H7 (cell line): ENCODE results near the gene SYTL2. TPM values are rescaled to one million over a fixed set of nuclear protein-coding genes. Genes with fewer than 3 reads are reported as not detected.

ENCODE experiments used
- total RNA-seq: library from RNA; depleted of rRNA; stranded (reverse); fragments of >200 nt; shearing (Covaris generic); gene quantifications from 2 replicates; pipeline ENCODE4 v1.2.3, GENCODE V29; 2014; rRNA removed

SYTL2 gene
- total RNA-seq, 1 experiment from 2014 or later, result 1.4 TPM

Other genes with a start within 250 kb of the SYTL2 start
- 1.8 and 3.3 TPM in 2 replicates for gene DLG2, start 183.8 kb downstream of the SYTL2 start, total RNA-seq
- gene TMEM126B, start 182.5 kb downstream of the SYTL2 start, total RNA-seq, result 61.3 and 64.2 TPM in 2 replicates
- gene TMEM126A, start 163.2 kb downstream of the SYTL2 start, total RNA-seq, result 28.0 and 31.6 TPM in 2 replicates
- gene CREBZF, start 146.0 kb downstream of the SYTL2 start, total RNA-seq, result 34.7 and 48.8 TPM in 2 replicates
- gene CCDC89, start 124.9 kb downstream of the SYTL2 start, total RNA-seq, result not detected in 2 replicates
- gene CCDC83, start 44.2 kb upstream of the SYTL2 start, total RNA-seq, result not detected in 2 replicates